Panc1 (cell line): ENCODE measurements around the gene FNIP2.

Source experiments
- CTCF ChIP-seq: fragments of 450-650 bp; IDR thresholded peaks from 2 replicates; pipeline ENCODE4 v1.5.1; 2017; ENCODE audit warnings: mild to moderate bottlenecking
- POLR2AphosphoS5 ChIP-seq: IDR thresholded peaks from 2 replicates; pipeline ENCODE4 v1.6.1; 2012; ENCODE audit warnings: mild to moderate bottlenecking, low read depth, low read length, moderate library complexity
- SIN3A ChIP-seq: IDR thresholded peaks from 2 replicates; pipeline ENCODE4 v1.6.1; 2012; ENCODE audit warnings: low read depth, mild to moderate bottlenecking, low read length, moderate library complexity, borderline replicate concordance; ENCODE audit not compliant: insufficient read depth

- TF ChIP-seq POLR2AphosphoS5 (no peak), CTCF (no peak), SIN3A (no peak)
Measured at GRCh38 chr4:158827543-158827981, 58.7 kb downstream of the FNIP2 start.
